Measurements from ENCODE around the gene SEPTIN10. TPM values are rescaled to one million over a fixed set of nuclear protein-coding genes. Genes with fewer than 3 reads are reported as not detected.

Gene SEPTIN10
- total RNA-seq, 1 donor from 2014 or later: 76.7 TPM

- TF ChIP-seq CTCF (conservative IDR thresholded peaks at IDR 0.05): no peak
- Mint-ChIP-seq H3K9me3 (peaks cover 4% of the 10 kb centered on the region), H3K4me3 (no peak overlapping the region), H3K36me3 (no peaks in the 10 kb centered on the region), H3K4me1 (ENCODE audit: unreplicated experiment) (peaks cover 18% of the 10 kb centered on the region), H3K27ac (no peak overlapping the region), H3K27me3 (no peaks in the 10 kb centered on the region)
- DNase-seq (ENCODE audit: extremely low spot score, unreplicated experiment): no peak
Observed at GRCh38 chr2:109654326-109655050, 40.7 kb upstream of the SEPTIN10 start.

GRCh38 chr2:109649736-109650695 is 36.2 kb upstream of the SEPTIN10 start:
- Mint-ChIP-seq H3K4me3 (no peak overlapping the region), H3K36me3 (no peaks in the 10 kb centered on the region), H3K27ac (no peak overlapping the region), H3K4me1 (ENCODE audit: unreplicated experiment) (peaks cover 30% of the 10 kb centered on the region), H3K27me3 (no peaks in the 10 kb centered on the region), H3K9me3 (peaks cover 4% of the 10 kb centered on the region)
- no peak for DNase-seq (ENCODE audit: extremely low spot score, unreplicated experiment)
- TF ChIP-seq CTCF (conservative IDR thresholded peaks at IDR 0.05): no peak

- H3K27ac Mint-ChIP-seq: no peak overlapping the region
- H3K4me1 Mint-ChIP-seq (ENCODE audit: unreplicated experiment): peaks cover 31% of the 10 kb centered on the region
- no peak overlapping the region for H3K4me3 Mint-ChIP-seq
- no peaks in the 10 kb centered on the region for H3K36me3 Mint-ChIP-seq
- no peak for DNase-seq (ENCODE audit: extremely low spot score, unreplicated experiment)
- no peaks in the 10 kb centered on the region for H3K27me3 Mint-ChIP-seq
- TF ChIP-seq CTCF (conservative IDR thresholded peaks at IDR 0.05): no peak
- peaks cover 4% of the 10 kb centered on the region for H3K9me3 Mint-ChIP-seq
Observed at GRCh38 chr2:109648041-109648527, 34.3 kb upstream of the SEPTIN10 start.

- Mint-ChIP-seq H3K4me1 (ENCODE audit: unreplicated experiment) (peaks cover 29% of the 10 kb centered on the region), H3K4me3 (no peak overlapping the region), H3K27ac (no peak overlapping the region), H3K9me3 (peaks cover 4% of the 10 kb centered on the region), H3K27me3 (no peaks in the 10 kb centered on the region), H3K36me3 (no peaks in the 10 kb centered on the region)
- DNase-seq (ENCODE audit: extremely low spot score, unreplicated experiment): no peak
- TF ChIP-seq CTCF (conservative IDR thresholded peaks at IDR 0.05): no peak
Observed at GRCh38 chr2:109647636-109648035, 33.9 kb upstream of the SEPTIN10 start.

GRCh38 chr2:109646961-109647360 is 33.2 kb upstream of the SEPTIN10 start:
- H3K36me3 Mint-ChIP-seq: no peaks in the 10 kb centered on the region
- H3K9me3 Mint-ChIP-seq: peaks cover 4% of the 10 kb centered on the region
- H3K4me1 Mint-ChIP-seq (ENCODE audit: unreplicated experiment): peaks cover 29% of the 10 kb centered on the region
- no peak for DNase-seq (ENCODE audit: extremely low spot score, unreplicated experiment)
- TF ChIP-seq CTCF (conservative IDR thresholded peaks at IDR 0.05): no peak
- H3K27ac Mint-ChIP-seq: no peak overlapping the region
- H3K4me3 Mint-ChIP-seq: no peak overlapping the region
- no peaks in the 10 kb centered on the region for H3K27me3 Mint-ChIP-seq

Data from type B pancreatic cell (in vitro differentiated cells).